OCI-LY7 (cell line): Measurements from ENCODE around the gene PLA2R1. TPM values are rescaled to one million over a fixed set of nuclear protein-coding genes. Genes with fewer than 3 reads are reported as not detected.

Experiments
- BruUV-seq: library from RNA; stranded (reverse); fragments of 400-500 nt; replicated peaks from 2 replicates; lab custom pipeline; 2021; lab: Mats Ljungman, UMichigan
- CTCF ChIA-PET: fragments of 300-600 bp; sonication (Branson Sonifier 250); formaldehyde crosslinking; loops from one replicate; lab custom pipeline; 2022; ENCODE audit warnings: antibody characterized with exemption; ENCODE audit not compliant: unreplicated experiment; lab: Charles Lee
- POLR2A ChIA-PET: fragments of 300-600 bp; sonication (Branson Sonifier 250); formaldehyde crosslinking; loops from one replicate; lab custom pipeline; 2022; ENCODE audit warnings: antibody characterized with exemption; lab: Charles Lee
- DNase-seq: peaks from one replicate; pipeline ENCODE4 v3.0.0-alpha.2; 2015; ENCODE audit warnings: low spot score
- H2AFZ ChIP-seq: fragments of 200-600 bp; sonication (generic), shearing (Covaris generic); 2 replicates; pipeline ENCODE4 v1.6.1; 2014; ENCODE audit warnings: mild to moderate bottlenecking, antibody characterized with exemption, low read length, moderate library complexity
- H3K27ac ChIP-seq: fragments of 200-600 bp; sonication (generic); 2 replicates; pipeline ENCODE4 v1.5.1; 2014; ENCODE audit warnings: mixed run types, low read depth, mild to moderate bottlenecking, moderate library complexity, low read length, inconsistent platforms; ENCODE audit not compliant: poor library complexity, severe bottlenecking
- H3K36me3 ChIP-seq: fragments of 200-600 bp; sonication (generic); 2 replicates; pipeline ENCODE4 v1.6.1; 2014; ENCODE audit warnings: mild to moderate bottlenecking, antibody characterized with exemption, low read length, moderate library complexity, mixed read lengths; ENCODE audit not compliant: insufficient read depth
- H3K4me1 ChIP-seq: fragments of 200-600 bp; sonication (generic); 2 replicates; pipeline ENCODE4 v1.5.1; 2014; ENCODE audit warnings: mild to moderate bottlenecking, low read length; ENCODE audit not compliant: insufficient read depth, poor library complexity, severe bottlenecking
- H3K4me2 ChIP-seq: fragments of 200-600 bp; sonication (generic); 2 replicates; pipeline ENCODE4 v1.6.1; 2014; ENCODE audit warnings: mild to moderate bottlenecking, low read length
- H3K4me3 ChIP-seq: fragments of 200-600 bp; sonication (generic); 2 replicates; pipeline ENCODE4 v1.5.1; 2014; ENCODE audit warnings: mild to moderate bottlenecking, low read depth, low read length; ENCODE audit not compliant: poor library complexity, severe bottlenecking
- H3K79me2 ChIP-seq: fragments of 200-600 bp; sonication (generic); 2 replicates; pipeline ENCODE4 v1.6.1; 2016; ENCODE audit warnings: low read depth, mild to moderate bottlenecking, low read length, moderate library complexity, mixed read lengths; ENCODE audit not compliant: insufficient read depth
- H3K9me2 ChIP-seq: fragments of 200-600 bp; sonication (generic); 2 replicates; pipeline ENCODE4 v1.6.1; 2016; ENCODE audit warnings: mild to moderate bottlenecking, low read length, mixed read lengths; ENCODE audit not compliant: insufficient read depth
- H3K9me3 ChIP-seq: fragments of 200-600 bp; sonication (generic); 2 replicates; pipeline ENCODE4 v1.6.1; 2014; ENCODE audit warnings: mild to moderate bottlenecking, mixed run types, low read length, mixed read lengths
- H4K20me1 ChIP-seq: fragments of 200-600 bp; sonication (generic); 2 replicates; pipeline ENCODE4 v1.6.1; 2014; ENCODE audit warnings: mild to moderate bottlenecking, antibody characterized with exemption, low read length, moderate library complexity, mixed read lengths; ENCODE audit not compliant: insufficient read depth
- EZH2phosphoT487 ChIP-seq: fragments of 200-600 bp; sonication (generic); IDR thresholded peaks from 2 replicates; pipeline ENCODE4 v1.6.1; 2018; ENCODE audit warnings: low read depth, borderline replicate concordance, mild to moderate bottlenecking, mixed run types, antibody characterized with exemption, low read length, moderate library complexity, mixed read lengths
- intact Hi-C: fragments of 100-400 bp; cut with micrococcal nuclease; formaldehyde crosslinking; loops from one replicate; pipeline ENCODE4 v1.10.0; 2022; ENCODE audit not compliant: unreplicated experiment
- total RNA-seq, 2 experiments: library from RNA; depleted of rRNA in 1 of 2; stranded (reverse); fragments of >200 nt in 1 of 2; shearing (Covaris generic) in 1 of 2; gene quantifications; 2 replicates each; pipeline ENCODE4 v1.2.3, GENCODE V29; 2014 to 2022
- TF ChIP-seq, protein P1 (sequence below): fragments of 200-600 bp; sonication (generic); conservative IDR thresholded peaks from 2 replicates; pipeline ENCODE4 v1.5.1; 2014; ENCODE audit warnings: mild to moderate bottlenecking, antibody characterized with exemption, low read length, moderate library complexity, mixed read lengths

Gene PLA2R1
- total RNA-seq, 2 experiments from 2014 or later, result not detected

DNA sequence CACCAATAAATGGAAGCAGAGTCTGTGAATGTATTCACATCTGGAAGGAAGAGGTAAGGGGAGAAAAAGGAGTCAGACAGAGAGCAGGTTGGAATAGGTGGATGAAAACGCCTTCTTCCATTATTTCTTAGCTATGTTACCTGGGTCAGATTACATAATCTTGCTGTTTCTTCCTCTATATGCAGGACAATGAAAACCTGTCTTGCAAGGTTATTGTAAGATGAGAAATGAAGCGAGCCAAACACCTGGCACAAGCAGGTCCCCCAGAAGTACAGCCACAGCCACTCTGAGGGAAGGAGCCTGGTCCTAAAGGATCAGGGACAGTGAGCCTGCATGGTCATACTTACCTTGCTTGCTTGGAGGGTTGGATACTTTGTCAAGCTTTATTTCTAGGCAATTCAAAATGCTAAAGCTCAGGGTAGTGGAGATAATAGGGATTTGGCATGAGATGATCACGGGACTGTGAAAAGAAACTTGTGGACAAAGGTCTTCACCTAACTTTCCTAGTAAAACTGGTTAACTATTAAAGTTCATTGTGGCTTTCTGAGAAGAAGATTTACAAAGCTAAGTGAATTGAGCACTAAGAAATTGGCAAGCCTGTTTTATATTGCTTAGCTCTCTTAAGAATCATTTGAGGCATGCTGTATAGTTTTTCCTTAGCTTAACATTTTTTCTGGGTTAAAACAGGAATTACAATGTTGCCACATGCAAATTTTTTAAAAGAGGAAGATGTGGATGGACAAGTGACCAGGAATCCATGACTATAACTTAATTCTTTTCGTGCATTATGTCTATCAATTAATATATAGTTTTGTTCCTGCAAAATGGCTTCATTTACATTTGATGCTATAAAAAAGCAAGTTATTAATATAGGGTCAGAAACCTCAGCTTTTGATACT, 15.7 kb upstream of the PLA2R1 start:
- Histone ChIP-seq H3K9me3 (no peaks in the 10 kb centered on the region), H3K4me1 (no peaks in the 10 kb centered on the region), H3K79me2 (no peaks in the 10 kb centered on the region), H3K4me3 (no peak overlapping the region), H3K27ac (no peak overlapping the region), H3K4me2 (no peak overlapping the region), H2AFZ (no peak overlapping the region), H4K20me1 (no peaks in the 10 kb centered on the region), H3K36me3 (no peaks in the 10 kb centered on the region), H3K9me2 (no peaks in the 10 kb centered on the region)
- ChIA-PET POLR2A (interaction anchor here (0.5 to 1.5 kb wide), 9 partner anchors 8 to 892 kb away, joined by 3 to 4 read pairs (median 3); no protein-coding TSS in a partner anchor), CTCF (no interaction called here)
- no peak for DNase-seq
- intact Hi-C loops, result no loop called here
- BruUV-seq, result no TSS peak
- TF ChIP-seq, protein P1, sequence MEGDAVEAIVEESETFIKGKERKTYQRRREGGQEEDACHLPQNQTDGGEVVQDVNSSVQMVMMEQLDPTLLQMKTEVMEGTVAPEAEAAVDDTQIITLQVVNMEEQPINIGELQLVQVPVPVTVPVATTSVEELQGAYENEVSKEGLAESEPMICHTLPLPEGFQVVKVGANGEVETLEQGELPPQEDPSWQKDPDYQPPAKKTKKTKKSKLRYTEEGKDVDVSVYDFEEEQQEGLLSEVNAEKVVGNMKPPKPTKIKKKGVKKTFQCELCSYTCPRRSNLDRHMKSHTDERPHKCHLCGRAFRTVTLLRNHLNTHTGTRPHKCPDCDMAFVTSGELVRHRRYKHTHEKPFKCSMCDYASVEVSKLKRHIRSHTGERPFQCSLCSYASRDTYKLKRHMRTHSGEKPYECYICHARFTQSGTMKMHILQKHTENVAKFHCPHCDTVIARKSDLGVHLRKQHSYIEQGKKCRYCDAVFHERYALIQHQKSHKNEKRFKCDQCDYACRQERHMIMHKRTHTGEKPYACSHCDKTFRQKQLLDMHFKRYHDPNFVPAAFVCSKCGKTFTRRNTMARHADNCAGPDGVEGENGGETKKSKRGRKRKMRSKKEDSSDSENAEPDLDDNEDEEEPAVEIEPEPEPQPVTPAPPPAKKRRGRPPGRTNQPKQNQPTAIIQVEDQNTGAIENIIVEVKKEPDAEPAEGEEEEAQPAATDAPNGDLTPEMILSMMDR, result no peak
- no peak for TF ChIP-seq EZH2phosphoT487

DNA sequence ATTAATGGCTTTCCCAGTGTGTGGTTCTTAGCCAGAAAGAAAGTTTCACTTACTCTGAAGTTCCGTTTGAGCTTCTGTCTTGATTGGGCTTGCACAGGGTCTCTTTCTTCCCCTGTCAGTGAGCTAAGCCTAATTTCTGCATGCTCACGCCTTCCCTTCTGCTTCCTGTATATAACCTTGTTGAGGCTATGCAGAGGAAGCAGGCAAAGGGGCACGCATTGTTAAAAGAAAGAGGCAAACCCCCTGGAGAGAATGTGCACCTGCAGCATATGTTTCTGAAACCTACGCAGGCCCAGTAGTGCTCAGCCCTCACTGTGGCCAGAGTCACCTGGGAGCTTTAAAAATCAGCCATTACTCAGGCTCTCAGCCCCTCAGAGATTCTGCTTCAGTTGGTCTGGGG, 14.5 kb upstream of the PLA2R1 start:
- CTCF ChIA-PET, result interaction anchor here (0.5 to 1.2 kb wide), 2 partner anchors 17 to 33 kb away, joined by 3 read pairs; no protein-coding TSS in a partner anchor

More for the DNA sequence above, 14.5 kb upstream of the PLA2R1 start:
- Histone ChIP-seq H3K27ac (no peak overlapping the region), H2AFZ (no peak overlapping the region), H3K4me1 (no peaks in the 10 kb centered on the region), H3K4me2 (no peak overlapping the region), H4K20me1 (no peaks in the 10 kb centered on the region), H3K79me2 (no peaks in the 10 kb centered on the region), H3K9me3 (no peaks in the 10 kb centered on the region), H3K9me2 (no peaks in the 10 kb centered on the region), H3K4me3 (no peak overlapping the region), H3K36me3 (no peaks in the 10 kb centered on the region)
- POLR2A ChIA-PET, result interaction anchor here (0.6 to 1.5 kb wide), 8 partner anchors 10 to 813 kb away, joined by 3 to 4 read pairs (median 3); no protein-coding TSS in a partner anchor
- intact Hi-C loops, result no loop called here
- no TSS peak for BruUV-seq
- DNase-seq, result peak; percentile 22
- TF ChIP-seq, protein P1, result no peak
- TF ChIP-seq EZH2phosphoT487, result no peak
